GM12872 (cell line): ENCODE data around the gene OR11G2.

Source experiments
- TF ChIP-seq, protein P1 (sequence below): IDR thresholded peaks from 3 replicates; pipeline ENCODE4 v1.5.1; 2011; ENCODE audit warnings: low read depth, mild to moderate bottlenecking, low read length, moderate library complexity; ENCODE audit not compliant: insufficient read depth

Gene OR11G2

DNA sequence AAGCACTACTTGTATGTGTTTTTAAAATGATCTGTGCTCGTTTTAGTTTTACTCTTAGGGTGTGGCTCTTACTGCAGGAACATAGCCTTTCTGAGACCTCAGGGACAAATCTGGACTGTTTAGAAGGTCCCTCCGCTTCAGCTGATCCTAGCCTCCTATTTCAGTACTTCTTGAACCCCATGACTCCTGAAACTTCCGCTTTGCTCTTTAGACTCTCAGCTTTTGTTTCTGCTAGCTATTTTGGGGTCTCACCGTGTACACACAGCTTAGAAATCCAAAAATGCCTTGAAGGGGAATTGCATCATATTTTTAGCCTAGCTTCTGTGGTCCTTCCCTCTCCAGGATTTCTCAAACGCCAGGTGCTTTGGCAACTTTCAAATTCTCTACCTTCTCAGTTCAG lies 8.3 kb downstream of the OR11G2 start:
- TF ChIP-seq, protein P1, sequence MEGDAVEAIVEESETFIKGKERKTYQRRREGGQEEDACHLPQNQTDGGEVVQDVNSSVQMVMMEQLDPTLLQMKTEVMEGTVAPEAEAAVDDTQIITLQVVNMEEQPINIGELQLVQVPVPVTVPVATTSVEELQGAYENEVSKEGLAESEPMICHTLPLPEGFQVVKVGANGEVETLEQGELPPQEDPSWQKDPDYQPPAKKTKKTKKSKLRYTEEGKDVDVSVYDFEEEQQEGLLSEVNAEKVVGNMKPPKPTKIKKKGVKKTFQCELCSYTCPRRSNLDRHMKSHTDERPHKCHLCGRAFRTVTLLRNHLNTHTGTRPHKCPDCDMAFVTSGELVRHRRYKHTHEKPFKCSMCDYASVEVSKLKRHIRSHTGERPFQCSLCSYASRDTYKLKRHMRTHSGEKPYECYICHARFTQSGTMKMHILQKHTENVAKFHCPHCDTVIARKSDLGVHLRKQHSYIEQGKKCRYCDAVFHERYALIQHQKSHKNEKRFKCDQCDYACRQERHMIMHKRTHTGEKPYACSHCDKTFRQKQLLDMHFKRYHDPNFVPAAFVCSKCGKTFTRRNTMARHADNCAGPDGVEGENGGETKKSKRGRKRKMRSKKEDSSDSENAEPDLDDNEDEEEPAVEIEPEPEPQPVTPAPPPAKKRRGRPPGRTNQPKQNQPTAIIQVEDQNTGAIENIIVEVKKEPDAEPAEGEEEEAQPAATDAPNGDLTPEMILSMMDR, result no peak

DNA sequence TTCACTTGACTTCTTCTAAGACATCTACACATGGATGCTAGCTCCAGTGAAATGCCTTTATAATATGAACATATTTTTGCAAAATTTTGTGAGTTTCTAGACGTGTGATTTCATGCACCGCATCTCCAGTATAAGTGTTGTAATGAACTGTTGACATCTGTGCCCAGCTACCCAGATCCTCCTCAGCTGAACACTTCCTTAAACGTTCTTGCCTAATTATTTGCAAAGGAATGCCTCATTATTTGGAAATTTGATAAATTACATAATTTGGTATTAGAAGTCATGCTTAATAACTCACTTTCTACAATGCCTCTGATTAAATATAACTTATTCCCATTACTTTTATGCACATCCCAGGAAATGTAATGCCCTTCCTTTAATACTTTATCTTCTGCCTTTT lies 14.0 kb downstream of the OR11G2 start:
- TF ChIP-seq, protein P1, result no peak

DNA sequence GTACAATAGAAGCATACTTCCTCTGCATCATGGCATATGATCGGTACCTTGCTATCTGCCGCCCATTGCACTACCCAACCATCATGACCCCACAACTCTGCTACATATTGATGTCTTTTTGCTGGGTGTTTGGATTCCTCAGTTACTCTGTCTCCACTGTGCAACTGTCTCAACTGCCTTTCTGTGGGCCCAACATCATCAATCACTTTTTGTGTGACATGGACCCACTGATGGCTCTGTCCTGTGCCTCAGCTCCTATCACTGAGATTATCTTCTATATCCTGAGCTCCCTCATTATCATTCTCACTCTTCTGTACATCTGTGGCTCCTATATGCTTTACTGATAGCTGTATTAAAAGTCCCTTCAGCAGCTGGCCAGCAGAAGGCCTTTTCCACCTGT lies 18.9 kb downstream of the OR11G2 start:
- TF ChIP-seq, protein P1, result no peak

DNA sequence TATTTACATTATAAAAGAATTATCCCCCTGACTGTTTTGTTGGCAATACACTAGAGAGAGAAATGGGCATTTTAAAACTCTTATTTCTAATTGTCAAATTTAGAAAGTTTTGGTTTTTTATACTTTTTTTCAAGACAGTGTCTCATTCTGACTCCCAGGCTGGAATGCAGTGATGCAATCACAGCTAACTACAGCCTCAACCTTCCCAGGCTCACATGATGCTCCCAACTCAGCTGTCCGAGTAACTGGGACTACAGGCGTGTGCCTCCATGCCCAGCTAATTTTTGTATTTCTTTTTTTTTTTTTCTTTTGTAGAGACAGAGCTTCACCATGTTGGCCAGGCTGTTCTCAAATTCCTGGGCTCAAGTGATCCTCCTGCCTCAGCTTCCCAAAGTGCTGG lies 24.5 kb downstream of the OR11G2 start:
- TF ChIP-seq, protein P1, result no peak

DNA sequence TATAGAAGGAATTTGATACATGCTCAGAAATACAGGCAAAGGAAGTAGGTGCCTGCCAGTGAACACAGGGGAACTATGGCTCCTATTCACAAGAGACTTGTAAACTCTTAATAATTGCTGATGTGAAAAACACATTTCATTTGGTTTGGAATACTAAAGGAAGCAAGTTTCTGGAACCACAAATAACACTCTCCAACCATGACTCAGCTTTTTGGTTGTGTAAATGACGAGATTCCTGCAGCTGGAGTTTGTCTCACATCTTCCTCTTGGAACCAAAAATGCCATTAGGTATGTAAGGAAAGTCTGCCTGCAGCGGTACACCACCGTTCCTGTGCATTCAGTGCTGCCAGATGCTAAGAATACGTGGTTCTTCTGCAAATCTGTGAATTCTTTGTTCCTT lies 28.3 kb downstream of the OR11G2 start:
- TF ChIP-seq, protein P1, result no peak

DNA sequence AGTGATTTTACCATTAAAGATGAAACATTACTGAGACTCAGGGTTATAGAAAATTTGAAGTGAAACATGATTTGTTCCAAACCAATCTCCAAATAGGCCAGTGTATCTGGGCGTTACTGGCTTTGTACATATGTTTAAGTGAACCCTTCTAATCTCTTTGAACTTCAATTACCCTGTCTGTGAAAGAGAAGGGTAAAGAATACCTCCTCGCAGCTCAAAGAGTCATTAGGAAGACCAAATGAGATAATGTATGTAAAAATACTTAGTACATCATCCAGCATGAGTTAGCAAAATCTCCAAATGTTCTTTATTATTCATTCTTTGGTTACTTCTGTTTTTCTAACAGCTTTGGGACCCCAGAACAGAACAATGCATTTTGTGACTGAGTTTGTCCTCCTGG lies 32.7 kb downstream of the OR11G2 start, which contains the start of gene OR11H6:
OR11H6 (plus strand) TSS at position 301 of the 400 bp plus-strand sequence; CDS start at position 301, 0 bp downstream.
- TF ChIP-seq, protein P1, result no peak

DNA sequence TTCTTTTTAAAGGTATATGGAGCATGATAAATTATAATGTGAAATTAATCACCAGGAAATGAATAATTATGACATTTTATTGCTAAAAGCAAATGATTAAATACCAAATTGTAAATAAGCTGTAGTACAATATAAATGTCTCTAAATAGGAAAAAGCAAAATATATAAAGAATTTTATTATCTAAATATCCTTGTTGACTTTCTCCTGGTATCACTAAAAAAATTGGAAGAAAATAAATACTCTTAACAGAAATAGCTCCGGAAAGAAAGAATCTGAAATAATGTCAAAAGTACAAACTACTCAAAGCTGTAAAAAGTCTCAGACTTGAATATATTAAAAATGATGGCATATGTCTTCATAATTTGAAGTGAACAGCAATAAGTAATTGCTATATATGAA lies 38.0 kb downstream of the OR11G2 start, which contains the start of gene OR11H7:
OR11H7 (plus strand) TSS at position 301 of the 400 bp plus-strand sequence.
- TF ChIP-seq, protein P1, result no peak
